NT2/D1 (cell line): ENCODE results near the gene NUDCD3.
"Not testable (repeated sequence)": the region's sequence is repeated elsewhere in the genome, so short reads cannot be mapped to it uniquely, and the experiment has no call there.

Source experiments
- DNase-seq: peaks from one replicate; pipeline ENCODE4 v3.0.0-alpha.2; 2011; ENCODE audit warnings: low read depth, low spot score
- H3K27me3 ChIP-seq: 2 replicates; pipeline ENCODE4 v1.6.0; 2011; ENCODE audit warnings: mild to moderate bottlenecking; ENCODE audit not compliant: insufficient read length, insufficient read depth
- H3K36me3 ChIP-seq: 2 replicates; pipeline ENCODE4 v1.6.1; 2011; ENCODE audit warnings: mild to moderate bottlenecking, low read length, mixed read lengths; ENCODE audit not compliant: insufficient read depth, insufficient read length
- H3K4me1 ChIP-seq: 2 replicates; pipeline ENCODE4 v1.5.1; 2011; ENCODE audit not compliant: insufficient read depth, insufficient read length
- H3K4me3 ChIP-seq: 2 replicates; pipeline ENCODE4 v1.5.1; 2011; ENCODE audit warnings: low read depth; ENCODE audit not compliant: insufficient read length
- H3K9ac ChIP-seq: 2 replicates; pipeline ENCODE4 v1.6.0; 2011; ENCODE audit warnings: low read depth; ENCODE audit not compliant: insufficient read length
- H3K9me3 ChIP-seq: 2 replicates; pipeline ENCODE4 v1.5.1; 2011; ENCODE audit warnings: mild to moderate bottlenecking, low read length; ENCODE audit not compliant: insufficient read depth
- SUZ12 ChIP-seq: IDR thresholded peaks from 2 replicates; pipeline ENCODE4 v1.6.1; 2011; ENCODE audit not compliant: insufficient read length, insufficient read depth; ENCODE audit errors: extremely low read depth
- YY1 ChIP-seq: IDR thresholded peaks from 2 replicates; pipeline ENCODE4 v1.6.1; 2011; ENCODE audit not compliant: insufficient read length, insufficient read depth
- ZNF274 ChIP-seq: IDR thresholded peaks from 2 replicates; pipeline ENCODE4 v1.6.1; 2011; ENCODE audit warnings: mild to moderate bottlenecking, low read depth, low read length

Gene NUDCD3

GRCh38 chr7:44515590-44516268 lies 25.3 kb upstream of the NUDCD3 start:
- no peaks in the 10 kb centered on the region for H3K36me3 ChIP-seq
- TF ChIP-seq YY1 (no peak), ZNF274 (no peak), SUZ12 (no peak)
- no peak overlapping the region for H3K4me3 ChIP-seq
- DNase-seq: no peak
- H3K9ac ChIP-seq: no peak overlapping the region
- no peaks in the 10 kb centered on the region for H3K27me3 ChIP-seq
- no peaks in the 10 kb centered on the region for H3K9me3 ChIP-seq
- no peaks in the 10 kb centered on the region for H3K4me1 ChIP-seq

- Histone ChIP-seq H3K27me3 (no peaks in the 10 kb centered on the region), H3K4me3 (no peak overlapping the region), H3K9me3 (peaks cover 10% of the 10 kb centered on the region; the same call in 1 of the 2 replicates), H3K4me1 (no peaks in the 10 kb centered on the region), H3K36me3 (no peaks in the 10 kb centered on the region), H3K9ac (no peak overlapping the region)
- no peak for DNase-seq
- no peak for TF ChIP-seq YY1
- TF ChIP-seq ZNF274: no peak
- no peak for TF ChIP-seq SUZ12
Observed at GRCh38 chr7:44512736-44513135, 22.3 kb upstream of the NUDCD3 start.

- Histone ChIP-seq H3K9me3 (peaks cover 17% of the 10 kb centered on the region), H3K4me3 (no peak overlapping the region), H3K27me3 (no peaks in the 10 kb centered on the region), H3K9ac (no peak overlapping the region), H3K4me1 (no peaks in the 10 kb centered on the region), H3K36me3 (no peaks in the 10 kb centered on the region)
- DNase-seq: no peak
- TF ChIP-seq SUZ12 (no peak), ZNF274 (no peak), YY1 (no peak)
Observed at GRCh38 chr7:44511863-44512468, 21.5 kb upstream of the NUDCD3 start.

GRCh38 chr7:44511236-44511635 lies 20.8 kb upstream of the NUDCD3 start:
- DNase-seq: no peak
- H3K36me3 ChIP-seq: no peaks in the 10 kb centered on the region
- H3K9ac ChIP-seq: no peak overlapping the region

GRCh38 chr7:44508328-44509030 lies 18.0 kb upstream of the NUDCD3 start:
- no peak for TF ChIP-seq ZNF274
- TF ChIP-seq SUZ12: no peak
- no peak for TF ChIP-seq YY1
- H3K4me3 ChIP-seq: no peak overlapping the region
- DNase-seq: no peak
- H3K27me3 ChIP-seq: no peaks in the 10 kb centered on the region
- H3K9me3 ChIP-seq: peaks cover 25% of the 10 kb centered on the region
- H3K4me1 ChIP-seq: no peaks in the 10 kb centered on the region
- no peak overlapping the region for H3K9ac ChIP-seq
- H3K36me3 ChIP-seq: no peaks in the 10 kb centered on the region

More at GRCh38 chr7:44511236-44511635, 20.8 kb upstream of the NUDCD3 start:
- peaks cover 19% of the 10 kb centered on the region for H3K9me3 ChIP-seq
- H3K4me3 ChIP-seq: no peak overlapping the region
- no peaks in the 10 kb centered on the region for H3K4me1 ChIP-seq
- H3K27me3 ChIP-seq: no peaks in the 10 kb centered on the region
- TF ChIP-seq ZNF274: no peak
- TF ChIP-seq YY1: no peak
- TF ChIP-seq SUZ12: no peak

- not testable (repeated sequence) for H3K4me3 ChIP-seq, DNase-seq, H3K36me3 ChIP-seq, H3K9ac ChIP-seq, H3K27me3 ChIP-seq, H3K4me1 ChIP-seq
- H3K9me3 ChIP-seq: peaks cover 25% of the 10 kb centered on the region
Observed at GRCh38 chr7:44506592-44507288, 16.3 kb upstream of the NUDCD3 start.

- Histone ChIP-seq H3K4me1 (no peaks in the 10 kb centered on the region), H3K36me3 (no peaks in the 10 kb centered on the region), H3K27me3 (no peaks in the 10 kb centered on the region), H3K9ac (no peak overlapping the region), H3K4me3 (no peak overlapping the region), H3K9me3 (peaks cover 25% of the 10 kb centered on the region)
- no peak for DNase-seq
- TF ChIP-seq YY1: no peak
- TF ChIP-seq SUZ12: no peak
- TF ChIP-seq ZNF274: no peak
Observed at GRCh38 chr7:44505595-44505994, 15.1 kb upstream of the NUDCD3 start.
